H9 (cell line): ENCODE measurements around the gene VTCN1. TPM values are rescaled to one million over a fixed set of nuclear protein-coding genes. Genes with fewer than 3 reads are reported as not detected.

Experiments used
- DNase-seq: peaks from one replicate; pipeline ENCODE4 v3.0.0-alpha.2; 2017
- H2AFZ ChIP-seq: one replicate; pipeline ENCODE4 v1.6.1; 2013; ENCODE audit warnings: mild to moderate bottlenecking, low read length, control low read depth, moderate library complexity
- H2AK5ac ChIP-seq: 2 replicates; pipeline ENCODE4 v1.6.1; 2013; ENCODE audit warnings: low read length, control low read depth, mixed read lengths; ENCODE audit not compliant: insufficient read length
- H2BK120ac ChIP-seq: one replicate; pipeline ENCODE4 v1.6.1; 2013; ENCODE audit warnings: low read depth, mild to moderate bottlenecking, low read length, control low read depth, inconsistent platforms; ENCODE audit not compliant: poor library complexity, severe bottlenecking
- H2BK12ac ChIP-seq: 2 replicates; pipeline ENCODE4 v1.6.1; 2013; ENCODE audit warnings: low read length, control low read depth, mixed read lengths, low read depth; ENCODE audit not compliant: insufficient read length
- H2BK15ac ChIP-seq: 2 replicates; pipeline ENCODE4 v1.6.1; 2013; ENCODE audit warnings: low read depth, low read length, control low read depth
- H2BK20ac ChIP-seq: one replicate; pipeline ENCODE4 v1.6.1; 2013; ENCODE audit warnings: low read depth, mild to moderate bottlenecking, low read length, control low read depth, inconsistent platforms; ENCODE audit not compliant: poor library complexity, severe bottlenecking
- H2BK5ac ChIP-seq: 2 replicates; pipeline ENCODE4 v1.6.1; 2013; ENCODE audit warnings: low read length, control low read depth, mixed read lengths; ENCODE audit not compliant: insufficient read length
- H3K14ac ChIP-seq: 2 replicates; pipeline ENCODE4 v1.6.1; 2013; ENCODE audit warnings: low read length, control low read depth; ENCODE audit not compliant: insufficient read depth
- H3K18ac ChIP-seq: 2 replicates; pipeline ENCODE4 v1.6.1; 2013; ENCODE audit warnings: low read depth, mild to moderate bottlenecking, mixed read lengths, low read length, control low read depth; ENCODE audit not compliant: insufficient read length
- H3K23ac ChIP-seq: 2 replicates; pipeline ENCODE4 v1.6.1; 2013; ENCODE audit warnings: low read length, control low read depth, mixed read lengths, low read depth; ENCODE audit not compliant: insufficient read length
- H3K23me2 ChIP-seq: 2 replicates; pipeline ENCODE4 v1.6.1; 2013; ENCODE audit warnings: low read depth, mild to moderate bottlenecking, mixed read lengths, low read length, control low read depth; ENCODE audit not compliant: insufficient read length, poor library complexity, severe bottlenecking
- H3K27ac ChIP-seq: 2 replicates; pipeline ENCODE4 v1.5.1; 2013; ENCODE audit warnings: low read length, control low read depth, mixed read lengths, low read depth; ENCODE audit not compliant: insufficient read length
- H3K27me3 ChIP-seq: 2 replicates; pipeline ENCODE4 v1.6.1; 2013; ENCODE audit warnings: low read length, control low read depth, inconsistent platforms; ENCODE audit not compliant: insufficient read depth
- H3K4ac ChIP-seq: 2 replicates; pipeline ENCODE4 v1.6.1; 2013; ENCODE audit warnings: low read depth, mild to moderate bottlenecking, control low read depth, inconsistent platforms, low read length, moderate library complexity
- H3K4me1 ChIP-seq: 2 replicates; pipeline ENCODE4 v1.6.1; 2013; ENCODE audit warnings: low read length, control low read depth, inconsistent platforms; ENCODE audit not compliant: insufficient read depth
- H3K4me2 ChIP-seq: 2 replicates; pipeline ENCODE4 v1.6.1; 2013; ENCODE audit warnings: low read length, control low read depth, mixed read lengths; ENCODE audit not compliant: insufficient read length, insufficient read depth
- H3K56ac ChIP-seq: 2 replicates; pipeline ENCODE4 v1.6.1; 2013; ENCODE audit warnings: low read depth, mild to moderate bottlenecking, mixed read lengths, low read length, control low read depth; ENCODE audit not compliant: insufficient read length
- H3K79me1 ChIP-seq: 2 replicates; pipeline ENCODE4 v1.6.1; 2013; ENCODE audit warnings: low read depth, mild to moderate bottlenecking, moderate library complexity, low read length, control low read depth, inconsistent platforms; ENCODE audit not compliant: insufficient read depth, poor library complexity, severe bottlenecking
- H3K79me2 ChIP-seq: 2 replicates; pipeline ENCODE4 v1.6.1; 2013; ENCODE audit warnings: low read length, control low read depth, inconsistent platforms; ENCODE audit not compliant: insufficient read depth
- H3K9ac ChIP-seq: 2 replicates; pipeline ENCODE4 v1.6.1; 2013; ENCODE audit warnings: low read length, control low read depth, mixed read lengths; ENCODE audit not compliant: insufficient read length; ENCODE audit errors: extremely low read depth
- H3K9me3 ChIP-seq: one replicate; pipeline ENCODE4 v1.6.1; 2013; ENCODE audit warnings: low read depth, low read length, inconsistent platforms; ENCODE audit not compliant: control insufficient read depth
- H3T11ph ChIP-seq: one replicate; pipeline ENCODE4 v1.6.1; 2013; ENCODE audit warnings: mild to moderate bottlenecking, low read length, control low read depth, inconsistent platforms
- H4K20me1 ChIP-seq: one replicate; pipeline ENCODE4 v1.6.1; 2013; ENCODE audit not compliant: control insufficient read depth, insufficient read length, insufficient read depth
- H4K5ac ChIP-seq: 2 replicates; pipeline ENCODE4 v1.6.1; 2013; ENCODE audit warnings: low read depth, mild to moderate bottlenecking, mixed read lengths, low read length, control low read depth; ENCODE audit not compliant: insufficient read length
- H4K8ac ChIP-seq: replicated peaks from 2 replicates; pipeline ENCODE4 v1.6.1; 2013; ENCODE audit warnings: low read length, control low read depth, mixed read lengths, low read depth; ENCODE audit not compliant: insufficient read length
- H4K91ac ChIP-seq: 2 replicates; pipeline ENCODE4 v1.6.1; 2013; ENCODE audit warnings: low read depth, mild to moderate bottlenecking, moderate library complexity, mixed read lengths, low read length, control low read depth; ENCODE audit not compliant: insufficient read length
- H3K27ac Mint-ChIP-seq, 3 experiments: 2 replicates in 2 of 3; 3 replicates in 1 of 3; pipeline ENCODE4 v1.8.0; 2020 to 2021; ENCODE audit warnings: mixed read lengths in 3 of 3, mild to moderate bottlenecking in 1 of 3, moderate library complexity in 1 of 3
- H3K27me3 Mint-ChIP-seq: 2 replicates; pipeline ENCODE4 v1.8.0; 2021; ENCODE audit warnings: low read depth, mild to moderate bottlenecking, moderate library complexity, mixed read lengths
- H3K36me3 Mint-ChIP-seq, 3 experiments: 2 replicates in 2 of 3; 3 replicates in 1 of 3; pipeline ENCODE4 v1.8.0; 2020 to 2021; ENCODE audit warnings: low read depth in 3 of 3, mixed read lengths in 3 of 3; ENCODE audit not compliant: insufficient read depth in 1 of 3
- H3K4me1 Mint-ChIP-seq, 2 experiments: 2 replicates each; pipeline ENCODE4 v1.8.0; 2020; ENCODE audit warnings: mixed read lengths in 2 of 2
- H3K4me3 Mint-ChIP-seq, 2 experiments: 2 replicates in 1 of 2; 3 replicates in 1 of 2; pipeline ENCODE4 v1.8.0; 2020 to 2021; ENCODE audit warnings: mild to moderate bottlenecking in 2 of 2, mixed read lengths in 2 of 2, moderate library complexity in 1 of 2
- H3K9me3 Mint-ChIP-seq, 2 experiments: 2 replicates in 1 of 2; 3 replicates in 1 of 2; pipeline ENCODE4 v1.8.0; 2020; ENCODE audit warnings: mild to moderate bottlenecking in 2 of 2, mixed read lengths in 2 of 2, moderate library complexity in 1 of 2
- CTCF ChIP-seq: fragments of 200-600 bp; sonication (generic); conservative IDR thresholded peaks from 3 replicates; pipeline ENCODE4 v1.8.0; 2021; ENCODE audit warnings: antibody characterized with exemption, mild to moderate bottlenecking
- WGBS: extraction: QIAGEN DNeasy Blood & Tissue Kit; methylation state at CpG from one replicate; pipeline ENCODE4 v1.1.7; 2013; ENCODE audit warnings: missing lambda C conversion rate, low lambda C conversion rate, mixed read lengths; ENCODE audit not compliant: insufficient read length; ENCODE audit errors: extremely low coverage; 5-methylcytosine and 5-hydroxymethylcytosine counted together
- total RNA-seq: library from RNA; stranded (reverse); gene quantifications from 2 replicates; pipeline ENCODE4 v1.2.1, GENCODE V29; 2021

The VTCN1 gene
- total RNA-seq, 1 experiment from 2014 or later, result 0.33 TPM

- Histone ChIP-seq H2BK5ac (no peak overlapping the region), H3K23ac (no peak overlapping the region), H3T11ph (no peak overlapping the region), H3K4ac (no peak overlapping the region), H3K9me3 (peaks cover 13% of the 10 kb centered on the region), H3K56ac (no peak overlapping the region), H3K27ac (no peak overlapping the region), H3K27me3 (no peaks in the 10 kb centered on the region), H2BK120ac (no peak overlapping the region), H2BK15ac (no peak overlapping the region), H2AFZ (no peak overlapping the region), H3K4me1 (no peaks in the 10 kb centered on the region), H4K8ac (no peak overlapping the region), H4K91ac (no peak overlapping the region), H2AK5ac (no peak overlapping the region), H4K5ac (no peak overlapping the region), H4K20me1 (no peaks in the 10 kb centered on the region), H3K9ac (no peak overlapping the region), H3K18ac (no peak overlapping the region), H3K4me2 (no peak overlapping the region), H3K79me1 (no peaks in the 10 kb centered on the region), H3K14ac (no peak overlapping the region), H3K79me2 (no peaks in the 10 kb centered on the region), H2BK20ac (no peak overlapping the region), H3K23me2 (no peaks in the 10 kb centered on the region), H2BK12ac (no peak overlapping the region)
- no peak for DNase-seq
- Mint-ChIP-seq H3K36me3 (peaks cover 11 to 39% (median 20%) of the 10 kb centered on the region in 3 experiments), H3K4me3 (no peak overlapping the region), H3K27ac (no peak overlapping the region), H3K4me1 (no peaks in the 10 kb centered on the region), H3K9me3 (peaks cover 37 to 43% of the 10 kb centered on the region in 2 experiments), H3K27me3 (peaks cover 5% of the 10 kb centered on the region)
- no peak for TF ChIP-seq CTCF
- WGBS, result no CpG with 5 or more reads among the region's 4 CpGs
These were observed 6.0 kb upstream of the VTCN1 start for GRCh38 chr1:117216718-117217117.
